IPS DF 6.9 (cell line): ENCODE measurements around the gene SLC5A12.
"Not testable (repeated sequence)": the region's sequence is repeated elsewhere in the genome, so short reads cannot be mapped to it uniquely, and the experiment has no call there.

Source experiments
- DNase-seq: peaks from one replicate; pipeline ENCODE4 v3.0.0-alpha.2; 2013; ENCODE audit warnings: low read depth, low spot score
- H3K27ac ChIP-seq: one replicate; pipeline ENCODE4 v1.5.1; 2013; ENCODE audit warnings: low read length, control low read depth
- H3K27me3 ChIP-seq: 2 replicates; pipeline ENCODE4 v1.6.1; 2013; ENCODE audit warnings: mild to moderate bottlenecking, low read length; ENCODE audit not compliant: control insufficient read depth, insufficient read depth
- H3K36me3 ChIP-seq: 2 replicates; pipeline ENCODE4 v1.6.1; 2013; ENCODE audit warnings: low read length; ENCODE audit not compliant: control insufficient read depth, insufficient read depth
- H3K4me1 ChIP-seq: 2 replicates; pipeline ENCODE4 v1.6.1; 2013; ENCODE audit warnings: low read length; ENCODE audit not compliant: control insufficient read depth, insufficient read depth
- H3K4me3 ChIP-seq: 2 replicates; pipeline ENCODE4 v1.5.1; 2013; ENCODE audit warnings: mild to moderate bottlenecking, low read length
- H3K9me3 ChIP-seq: 2 replicates; pipeline ENCODE4 v1.6.1; 2013; ENCODE audit warnings: low read length, inconsistent platforms; ENCODE audit not compliant: control insufficient read depth, insufficient read depth
- WGBS: extraction: QIAGEN DNeasy Blood & Tissue Kit; methylation state at CpG from one replicate; pipeline ENCODE4 v1.1.7; 2013; ENCODE audit warnings: mixed read lengths, missing lambda C conversion rate; ENCODE audit not compliant: insufficient read length, insufficient coverage; 5-methylcytosine and 5-hydroxymethylcytosine counted together

SLC5A12 gene

GRCh38 chr11:26665946-26666345, 55.9 kb downstream of the SLC5A12 start:
- no CpG with 5 or more reads among the region's 1 CpG for WGBS

DNA sequence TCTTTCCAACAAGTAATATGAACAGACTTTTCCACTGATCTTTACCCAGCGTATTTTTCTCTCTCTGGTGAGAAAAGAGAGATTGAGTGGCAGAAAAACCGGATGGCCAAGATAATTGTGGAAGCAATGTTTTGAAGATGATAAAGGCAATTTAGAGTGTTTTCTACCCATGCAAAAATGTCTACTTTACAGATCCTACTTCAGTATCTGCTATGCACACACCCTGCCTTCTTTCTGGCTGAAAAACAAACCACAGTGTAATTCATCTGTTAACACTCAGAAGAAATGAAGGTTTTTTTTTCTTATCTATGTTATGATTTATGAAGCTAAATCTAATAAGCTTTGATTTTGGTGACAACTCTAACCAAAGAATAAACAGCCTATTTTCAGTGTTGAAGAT, 56.8 kb downstream of the SLC5A12 start:
- Histone ChIP-seq H3K36me3 (no peaks in the 10 kb centered on the region), H3K9me3 (no peaks in the 10 kb centered on the region), H3K4me3 (no peak overlapping the region), H3K27ac (no peak overlapping the region), H3K4me1 (no peaks in the 10 kb centered on the region), H3K27me3 (no peaks in the 10 kb centered on the region)
- no CpG with 5 or more reads among the region's 2 CpGs for WGBS
- DNase-seq, result no peak

More at GRCh38 chr11:26665946-26666345, 55.9 kb downstream of the SLC5A12 start:
- no peaks in the 10 kb centered on the region for H3K4me1 ChIP-seq
- no peak for DNase-seq
- H3K27ac ChIP-seq, result no peak overlapping the region
- no peaks in the 10 kb centered on the region for H3K9me3 ChIP-seq
- no peak overlapping the region for H3K4me3 ChIP-seq
- H3K36me3 ChIP-seq, result no peaks in the 10 kb centered on the region
- no peaks in the 10 kb centered on the region for H3K27me3 ChIP-seq

- no CpG with 5 or more reads among the region's 1 CpG for WGBS
- DNase-seq, result no peak
- Histone ChIP-seq H3K27ac (no peak overlapping the region), H3K27me3 (no peaks in the 10 kb centered on the region), H3K4me1 (no peaks in the 10 kb centered on the region), H3K4me3 (no peak overlapping the region), H3K9me3 (no peaks in the 10 kb centered on the region), H3K36me3 (no peaks in the 10 kb centered on the region)
Observed at GRCh38 chr11:26662916-26663315, 58.9 kb downstream of the SLC5A12 start.

DNA sequence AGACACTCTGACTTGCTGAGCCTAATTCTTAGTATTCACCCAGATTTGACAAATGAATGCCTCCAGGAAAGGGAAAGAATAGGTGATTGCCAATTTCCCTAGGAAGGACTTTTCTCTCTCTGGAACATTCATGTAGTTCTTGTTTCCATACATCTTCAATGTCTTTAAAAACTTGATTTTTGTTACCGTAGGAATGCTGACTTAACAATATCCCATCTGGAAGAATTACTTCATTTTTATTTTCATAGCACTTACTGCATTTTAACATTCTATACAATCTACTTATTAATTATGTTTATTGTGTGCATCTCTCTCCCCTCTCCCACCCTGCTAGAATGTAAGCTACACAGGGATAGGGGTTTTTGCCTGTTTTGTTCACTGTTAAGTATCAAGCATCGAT, 66.6 kb downstream of the SLC5A12 start:
- DNase-seq, result no peak
- WGBS, result no CpG with 5 or more reads among the region's 2 CpGs
- Histone ChIP-seq H3K27me3 (no peaks in the 10 kb centered on the region), H3K9me3 (no peaks in the 10 kb centered on the region), H3K27ac (no peak overlapping the region), H3K4me3 (no peak overlapping the region), H3K36me3 (no peaks in the 10 kb centered on the region), H3K4me1 (no peaks in the 10 kb centered on the region)

GRCh38 chr11:26651916-26652315, 69.9 kb downstream of the SLC5A12 start:
- Histone ChIP-seq H3K27ac (no peak overlapping the region), H3K9me3 (no peaks in the 10 kb centered on the region), H3K4me1 (no peaks in the 10 kb centered on the region; the same call in 1 of the 2 replicates), H3K4me3 (no peak overlapping the region), H3K27me3 (no peaks in the 10 kb centered on the region), H3K36me3 (no peaks in the 10 kb centered on the region)
- no CpG with 5 or more reads among the region's 6 CpGs for WGBS
- DNase-seq, result no peak

DNA sequence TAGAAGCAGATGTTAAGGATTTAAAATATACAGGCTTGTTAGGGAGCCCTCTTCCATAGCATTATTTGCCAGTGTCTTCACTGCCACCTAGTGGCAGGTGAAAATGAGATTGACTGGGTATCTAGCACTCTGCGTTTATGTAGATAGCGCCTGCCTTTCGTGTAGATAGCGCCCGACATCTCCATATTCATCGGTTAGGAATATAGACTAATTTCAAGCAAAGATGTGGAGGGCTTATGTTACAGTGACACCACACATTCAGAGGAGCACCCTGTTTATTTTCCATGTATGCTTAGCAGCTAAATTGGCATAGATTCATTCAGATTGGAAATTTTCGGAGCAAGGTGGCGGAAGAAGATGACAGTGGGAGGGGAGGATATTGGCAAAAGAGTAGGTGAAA, 72.0 kb downstream of the SLC5A12 start:
- Histone ChIP-seq H3K36me3 (no peaks in the 10 kb centered on the region), H3K27me3 (no peaks in the 10 kb centered on the region), H3K4me1 (no peaks in the 10 kb centered on the region; the same call in 1 of the 2 replicates), H3K4me3 (no peak overlapping the region), H3K27ac (no peak overlapping the region), H3K9me3 (no peaks in the 10 kb centered on the region)
- WGBS, result 100% methylated on average over 1 of the region's 8 CpGs
- DNase-seq, result peak; percentile 63

GRCh38 chr11:26643314-26643713, 78.5 kb downstream of the SLC5A12 start:
- not testable (repeated sequence) for H3K27ac ChIP-seq, H3K9me3 ChIP-seq, DNase-seq, H3K27me3 ChIP-seq, H3K36me3 ChIP-seq, H3K4me1 ChIP-seq, H3K4me3 ChIP-seq
- WGBS, result no CpG with 5 or more reads among the region's 10 CpGs

DNA sequence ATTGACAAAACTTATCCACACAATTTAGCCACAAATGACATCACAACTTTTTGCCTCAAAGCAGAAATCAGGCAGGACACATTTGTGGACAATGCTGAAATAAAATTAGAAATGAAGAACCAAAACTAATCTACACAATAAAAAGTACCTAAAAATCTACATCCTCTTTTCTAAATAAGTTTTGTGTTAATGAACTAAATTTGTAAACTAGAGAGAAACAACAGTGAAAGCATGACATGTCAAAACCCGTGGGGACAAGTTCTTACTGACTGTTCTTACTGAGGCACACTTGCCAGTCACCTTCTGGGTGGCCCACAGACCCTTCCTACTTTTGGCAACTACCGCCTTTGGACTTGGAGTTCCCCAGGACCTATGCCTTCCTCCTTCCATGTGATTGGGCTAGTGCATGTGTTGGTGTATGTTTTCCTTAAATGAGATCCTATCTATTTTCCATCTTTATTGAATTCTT, 89.1 kb downstream of the SLC5A12 start:
- WGBS, result no CpG with 5 or more reads among the region's 2 CpGs

GRCh38 chr11:26626346-26626745, 95.5 kb downstream of the SLC5A12 start:
- Histone ChIP-seq H3K4me3 (no peak overlapping the region), H3K27me3 (no peaks in the 10 kb centered on the region), H3K4me1 (no peaks in the 10 kb centered on the region), H3K27ac (no peak overlapping the region), H3K9me3 (no peaks in the 10 kb centered on the region), H3K36me3 (no peaks in the 10 kb centered on the region)
- DNase-seq, result no peak
- no CpG with 5 or more reads among the region's 1 CpG for WGBS

More for the DNA sequence above, 89.1 kb downstream of the SLC5A12 start:
- no peaks in the 10 kb centered on the region for H3K27me3 ChIP-seq
- no peaks in the 10 kb centered on the region for H3K9me3 ChIP-seq
- H3K27ac ChIP-seq, result no peak overlapping the region
- H3K4me3 ChIP-seq, result no peak overlapping the region
- H3K4me1 ChIP-seq, result no peaks in the 10 kb centered on the region
- no peak for DNase-seq
- no peaks in the 10 kb centered on the region for H3K36me3 ChIP-seq

DNA sequence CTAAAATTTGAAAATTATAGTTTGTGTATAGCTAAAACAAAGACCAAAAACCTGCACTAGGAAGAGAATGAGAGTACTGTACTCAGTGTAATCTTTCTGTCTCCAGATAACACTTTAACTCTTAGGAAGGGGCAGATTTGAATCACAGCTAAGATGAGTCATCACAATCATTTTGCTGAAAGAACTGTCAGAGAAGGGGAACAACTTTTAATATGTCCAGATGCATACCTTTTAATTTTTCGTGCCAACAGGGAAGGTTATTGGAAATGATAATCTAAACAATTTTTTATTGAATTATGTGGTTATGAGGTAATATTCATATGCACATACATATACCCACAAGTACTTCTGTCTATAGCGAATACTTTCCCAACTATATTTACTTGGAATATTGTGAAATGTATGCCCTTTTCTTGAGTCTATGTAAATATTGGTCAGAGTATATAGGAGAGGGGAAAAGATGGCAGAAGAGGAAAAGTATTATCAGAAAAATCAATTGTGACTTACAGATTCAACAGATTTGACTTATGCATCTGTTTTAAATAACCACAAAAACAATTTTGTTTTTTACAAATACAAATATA, 98.7 kb downstream of the SLC5A12 start:
- Histone ChIP-seq H3K9me3 (no peaks in the 10 kb centered on the region), H3K36me3 (no peaks in the 10 kb centered on the region), H3K27me3 (no peaks in the 10 kb centered on the region), H3K4me3 (no peak overlapping the region), H3K4me1 (no peaks in the 10 kb centered on the region), H3K27ac (no peak overlapping the region)
- no CpG with 5 or more reads among the region's 2 CpGs for WGBS
- no peak for DNase-seq

DNA sequence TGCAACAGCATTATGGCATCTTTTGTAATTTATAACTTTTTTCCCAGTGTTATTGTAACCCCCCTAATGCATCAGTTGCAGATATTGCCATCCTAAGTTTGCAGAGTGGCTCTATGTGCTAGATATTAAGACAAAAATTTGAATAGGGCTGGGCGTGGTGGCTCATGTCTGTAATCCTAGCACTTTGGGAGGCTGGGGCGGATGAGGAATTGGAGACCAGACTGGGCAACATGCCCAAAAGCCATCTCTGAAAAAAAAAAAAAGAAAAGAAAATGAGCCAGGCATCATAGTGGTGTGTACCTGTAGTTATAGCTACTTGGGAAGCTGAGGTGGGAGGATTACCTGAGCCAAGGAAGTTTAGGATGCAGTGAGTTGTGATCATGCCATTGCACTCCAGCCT, 99.7 kb downstream of the SLC5A12 start:
- Histone ChIP-seq H3K36me3 (no peaks in the 10 kb centered on the region), H3K27me3 (no peaks in the 10 kb centered on the region), H3K4me3 (no peak overlapping the region), H3K27ac (no peak overlapping the region), H3K9me3 (no peaks in the 10 kb centered on the region), H3K4me1 (no peaks in the 10 kb centered on the region)
- no CpG with 5 or more reads among the region's 2 CpGs for WGBS
- no peak for DNase-seq
